Urinary bladder (tissue), 4 donors: ENCODE data around the gene KCNH2. TPM values are rescaled to one million over a fixed set of nuclear protein-coding genes. Genes with fewer than 3 reads are reported as not detected.

ENCODE experiments used
- DNase-seq: peaks from one replicate; pipeline ENCODE4 v3.0.0-alpha.2; 2015; ENCODE audit errors: extremely low spot score
- H3K27ac ChIP-seq: one replicate; pipeline ENCODE4 v1.5.1; 2013; ENCODE audit warnings: low read depth, mild to moderate bottlenecking, moderate library complexity
- H3K36me3 ChIP-seq: one replicate; pipeline ENCODE4 v1.6.1; 2013; ENCODE audit warnings: mild to moderate bottlenecking, moderate library complexity; ENCODE audit not compliant: insufficient read depth
- H3K4me1 ChIP-seq: one replicate; pipeline ENCODE4 v1.6.1; 2013; ENCODE audit warnings: mild to moderate bottlenecking, moderate library complexity; ENCODE audit not compliant: insufficient read depth
- H3K4me3 ChIP-seq: one replicate; pipeline ENCODE4 v1.5.1; 2013; ENCODE audit warnings: low read depth, low read length
- WGBS: extraction: QIAGEN DNeasy Blood & Tissue Kit; methylation state at CpG from one replicate; pipeline ENCODE4 v1.1.7; 2013; 5-methylcytosine and 5-hydroxymethylcytosine counted together
- polyA plus RNA-seq: library from polyadenylated mRNA; stranded (reverse); fragments of 200-250 nt; gene quantifications from one replicate; pipeline ENCODE4 v1.2.3, GENCODE V29; 2013
- total RNA-seq: library from RNA; depleted of rRNA; stranded (reverse); fragments of >200 nt; gene quantifications from one replicate; pipeline ENCODE4 v1.2.3, GENCODE V29; 2014
- donor health status: healthy with polysubstance abuse.
- donor health status: healthy.

Gene KCNH2
- total and polyA plus RNA-seq, 2 donors = 9.9 to 48.5 TPM

DNA sequence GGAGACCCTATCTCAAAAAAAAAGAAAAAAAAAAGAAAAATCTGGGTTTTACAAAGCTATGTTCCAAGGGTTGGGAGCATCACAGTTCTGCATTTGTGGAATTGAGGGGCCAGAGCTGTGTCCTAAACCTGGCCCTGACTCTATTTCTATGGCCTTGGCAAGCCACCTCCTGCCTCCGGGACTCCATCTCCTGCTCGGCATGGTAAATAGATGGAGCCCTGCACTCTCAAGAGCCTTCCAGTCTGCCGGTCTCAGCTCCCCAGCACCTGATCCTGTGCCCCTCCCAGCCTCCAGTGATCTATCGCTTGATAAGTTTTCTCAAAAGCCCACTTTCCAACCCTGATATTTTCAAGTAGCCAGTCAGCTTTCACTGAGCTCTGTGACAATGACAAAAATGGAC is 43.0 kb downstream of the KCNH2 start:
- DNase-seq = no peak
- H3K36me3 ChIP-seq = no peaks in the 10 kb centered on the region
- WGBS = 88% methylated on average over 4 of the region's 4 CpGs
- no peaks in the 10 kb centered on the region for H3K4me1 ChIP-seq
- no peak overlapping the region for H3K27ac ChIP-seq
- no peak overlapping the region for H3K4me3 ChIP-seq

DNA sequence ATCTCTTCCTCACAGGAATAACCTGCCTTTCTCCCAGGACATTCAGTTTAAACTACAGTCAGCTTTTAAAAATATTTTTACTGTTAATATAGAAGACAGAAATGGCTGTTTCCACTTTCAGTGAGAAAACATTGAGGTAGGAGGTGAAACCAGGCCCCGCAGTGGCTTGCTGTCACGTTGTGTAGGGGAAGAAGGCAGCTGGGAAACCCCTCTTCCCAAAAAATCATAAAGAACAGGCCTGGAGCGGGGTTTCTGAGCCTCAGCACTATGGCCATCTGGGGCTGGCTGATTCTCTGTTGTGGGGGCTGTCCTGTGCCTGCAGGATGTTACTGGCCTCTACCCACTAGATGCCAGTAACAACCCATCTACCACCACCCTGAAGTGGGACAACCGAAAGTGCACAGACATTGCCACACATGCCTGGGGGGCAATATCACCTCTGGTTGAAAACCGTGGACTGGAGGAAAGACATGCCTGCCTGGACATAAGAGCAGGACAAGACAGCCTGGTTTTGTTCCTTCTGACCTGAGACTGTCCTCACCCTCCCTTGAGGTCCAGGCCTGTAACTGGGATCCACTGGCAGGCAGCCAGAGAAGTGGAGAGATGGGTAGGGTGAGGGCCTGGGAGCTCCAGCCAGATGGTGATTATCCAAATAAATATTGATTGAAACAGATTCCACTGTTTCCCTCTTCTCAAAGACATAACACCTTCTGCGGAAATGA is 43.9 kb downstream of the KCNH2 start:
- Histone ChIP-seq H3K36me3 (no peaks in the 10 kb centered on the region), H3K4me3 (no peak overlapping the region), H3K4me1 (no peaks in the 10 kb centered on the region), H3K27ac (no peak overlapping the region)
- 93% methylated on average over 6 of the region's 6 CpGs for WGBS
- DNase-seq = no peak

DNA sequence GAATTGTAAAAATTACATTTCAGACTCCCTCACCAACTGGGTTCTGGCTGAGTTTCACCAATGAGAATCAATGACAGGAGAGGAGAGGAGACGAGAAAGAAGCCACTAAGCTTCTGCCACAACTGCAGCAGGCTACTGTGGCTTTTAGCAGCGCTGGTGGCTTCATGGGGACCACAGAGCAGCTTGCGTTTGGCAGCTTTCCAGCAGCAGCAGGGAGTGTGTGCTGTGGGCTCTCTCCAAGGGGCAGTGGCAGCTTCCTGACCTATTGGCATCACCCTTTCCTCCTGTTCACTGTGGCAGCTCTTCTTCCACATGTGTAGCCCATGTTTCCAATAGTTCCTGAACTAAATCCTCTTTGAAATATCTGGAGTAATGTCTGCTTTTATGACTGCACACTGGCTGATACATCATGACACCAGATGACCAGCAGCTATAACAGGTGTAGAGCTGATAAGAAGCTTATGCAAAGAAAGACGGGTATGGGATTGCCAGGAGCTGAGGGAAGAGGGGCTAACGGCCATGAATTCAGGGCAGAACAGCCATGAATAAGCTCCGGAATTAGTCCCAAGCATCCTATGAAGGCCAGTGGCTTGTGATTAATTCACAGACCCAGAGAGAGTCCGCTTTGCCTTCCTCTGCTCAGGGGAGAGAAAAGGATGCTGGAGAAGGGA is 46.8 kb downstream of the KCNH2 start:
- H3K27ac ChIP-seq = no peak overlapping the region
- no peaks in the 10 kb centered on the region for H3K4me1 ChIP-seq
- 60% methylated on average over 7 of the region's 7 CpGs for WGBS
- no peaks in the 10 kb centered on the region for H3K36me3 ChIP-seq
- DNase-seq = no peak
- no peak overlapping the region for H3K4me3 ChIP-seq

GRCh38 chr7:150928541-150928940 is 49.6 kb downstream of the KCNH2 start:
- H3K36me3 ChIP-seq = no peaks in the 10 kb centered on the region
- WGBS = 93% methylated on average over 3 of the region's 3 CpGs
- H3K4me3 ChIP-seq = no peak overlapping the region
- DNase-seq = no peak
- no peak overlapping the region for H3K27ac ChIP-seq
- no peaks in the 10 kb centered on the region for H3K4me1 ChIP-seq

GRCh38 chr7:150927956-150928344 is 50.2 kb downstream of the KCNH2 start:
- Histone ChIP-seq H3K27ac (no peak overlapping the region), H3K4me1 (no peaks in the 10 kb centered on the region), H3K4me3 (no peak overlapping the region), H3K36me3 (no peaks in the 10 kb centered on the region)
- no peak for DNase-seq
- WGBS = 54% methylated on average over 4 of the region's 4 CpGs

GRCh38 chr7:150927157-150927955 is 50.8 kb downstream of the KCNH2 start:
- Histone ChIP-seq H3K36me3 (no peaks in the 10 kb centered on the region), H3K4me1 (no peaks in the 10 kb centered on the region), H3K27ac (no peak overlapping the region), H3K4me3 (no peak overlapping the region)
- no peak for DNase-seq
- WGBS = 71% methylated on average over 6 of the region's 6 CpGs

DNA sequence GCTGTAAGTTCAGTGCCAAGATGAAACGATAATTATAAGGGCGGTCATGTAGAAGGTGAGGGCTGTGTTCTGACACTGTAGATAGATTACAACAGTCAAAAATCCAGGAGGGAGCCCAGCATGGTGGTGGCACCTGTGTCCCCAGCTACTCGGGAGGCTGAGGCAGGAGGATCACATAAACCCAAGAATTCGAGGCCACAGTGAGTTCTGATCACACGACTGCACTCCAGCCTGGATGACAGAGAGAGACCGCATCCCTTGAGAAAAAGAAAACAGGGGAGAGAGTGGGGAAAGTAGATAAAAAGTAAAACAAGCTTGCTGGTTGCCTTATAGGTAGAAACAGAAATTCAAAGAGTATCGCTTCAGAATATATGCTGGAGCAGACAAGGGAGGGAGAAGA is 52.1 kb downstream of the KCNH2 start:
- DNase-seq = no peak
- Histone ChIP-seq H3K4me3 (no peak overlapping the region), H3K36me3 (no peaks in the 10 kb centered on the region), H3K4me1 (no peaks in the 10 kb centered on the region), H3K27ac (no peak overlapping the region)
- WGBS = 88% methylated on average over 7 of the region's 7 CpGs

DNA sequence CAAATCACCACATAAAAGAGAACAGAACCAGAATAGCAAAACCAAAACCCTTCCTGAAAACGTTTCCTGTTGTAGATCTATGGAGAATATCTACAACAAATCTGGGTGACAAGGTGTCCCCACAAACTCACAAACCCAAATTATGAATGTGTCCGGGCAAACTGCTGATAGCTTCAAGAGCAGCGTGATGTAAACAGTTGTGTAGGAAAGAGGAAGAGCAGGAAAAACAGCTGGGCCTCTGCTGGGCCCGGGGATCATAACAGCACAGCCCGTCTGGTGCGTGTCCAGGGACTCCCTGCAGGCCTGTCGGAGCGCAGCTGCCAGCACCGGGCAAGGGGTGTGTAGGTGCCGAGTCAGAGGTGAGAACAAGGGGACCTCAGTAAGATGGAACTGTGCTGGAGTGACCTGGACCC is 53.7 kb downstream of the KCNH2 start:
- no peak for DNase-seq
- Histone ChIP-seq H3K4me1 (no peaks in the 10 kb centered on the region), H3K4me3 (no peak overlapping the region), H3K27ac (no peak overlapping the region), H3K36me3 (no peaks in the 10 kb centered on the region)
- WGBS = 52% methylated on average over 10 of the region's 10 CpGs

GRCh38 chr7:150923802-150924201 is 54.3 kb downstream of the KCNH2 start:
- no peak for DNase-seq
- H3K36me3 ChIP-seq = no peaks in the 10 kb centered on the region
- no peak overlapping the region for H3K4me3 ChIP-seq
- no peak overlapping the region for H3K27ac ChIP-seq
- 84% methylated on average over 1 of the region's 1 CpG for WGBS
- H3K4me1 ChIP-seq = no peaks in the 10 kb centered on the region

GRCh38 chr7:150923196-150923595 is 54.9 kb downstream of the KCNH2 start:
- Histone ChIP-seq H3K36me3 (no peaks in the 10 kb centered on the region), H3K27ac (no peak overlapping the region), H3K4me1 (no peaks in the 10 kb centered on the region), H3K4me3 (no peak overlapping the region)
- no peak for DNase-seq

DNA sequence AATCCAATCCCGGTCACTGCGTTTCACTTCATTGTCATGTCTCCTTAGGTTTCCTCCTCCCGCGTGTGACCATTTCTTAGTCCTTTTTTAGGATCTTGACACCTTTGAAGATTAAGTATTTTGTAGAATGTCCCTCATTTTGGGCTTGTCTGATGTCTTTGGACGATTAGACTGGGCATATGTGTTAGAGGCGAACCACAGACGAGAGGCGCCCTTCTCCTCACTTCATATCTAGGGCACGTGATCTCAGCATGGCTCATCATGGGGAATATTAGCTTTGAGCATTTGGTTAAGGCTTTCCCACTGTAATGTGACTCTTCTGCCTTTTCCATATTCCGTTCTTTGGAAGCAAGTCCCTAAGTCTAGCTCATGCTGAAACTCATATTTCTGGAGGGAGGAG is 59.0 kb downstream of the KCNH2 start:
- 86% methylated on average over 10 of the region's 10 CpGs for WGBS
- no peak overlapping the region for H3K27ac ChIP-seq
- H3K36me3 ChIP-seq = no peaks in the 10 kb centered on the region
- H3K4me3 ChIP-seq = no peak overlapping the region
- no peaks in the 10 kb centered on the region for H3K4me1 ChIP-seq
- DNase-seq = no peak

- no peak overlapping the region for H3K4me3 ChIP-seq
- H3K27ac ChIP-seq = no peak overlapping the region
- no peak for DNase-seq
- WGBS = 89% methylated on average over 6 of the region's 6 CpGs
- no peaks in the 10 kb centered on the region for H3K4me1 ChIP-seq
- H3K36me3 ChIP-seq = no peaks in the 10 kb centered on the region
Observed at GRCh38 chr7:150918378-150918777, 59.7 kb downstream of the KCNH2 start.

GRCh38 chr7:150917969-150918368 is 60.2 kb downstream of the KCNH2 start:
- Histone ChIP-seq H3K27ac (no peak overlapping the region), H3K4me1 (no peaks in the 10 kb centered on the region), H3K36me3 (no peaks in the 10 kb centered on the region), H3K4me3 (no peak overlapping the region)
- 37% methylated on average over 7 of the region's 7 CpGs for WGBS
- no peak for DNase-seq

DNA sequence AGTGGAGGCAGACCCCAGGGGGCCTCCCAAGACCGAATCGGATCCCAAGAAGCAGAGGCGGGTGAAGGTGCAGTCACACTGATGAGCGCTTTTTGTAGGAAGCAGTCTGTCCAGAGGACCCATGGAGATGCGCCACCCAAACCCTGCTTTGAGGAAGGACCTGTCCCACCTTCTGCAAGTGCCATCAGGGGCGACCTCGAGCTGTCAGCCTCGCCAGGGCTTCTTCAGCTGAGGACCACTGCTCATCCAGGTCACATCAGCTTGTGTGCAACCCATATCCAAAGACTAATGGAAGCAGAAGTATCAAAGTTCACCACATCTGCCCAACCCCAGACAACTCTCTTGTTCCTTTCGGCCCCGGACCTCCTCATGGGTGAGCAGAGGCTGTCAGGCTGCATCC is 61.5 kb downstream of the KCNH2 start:
- Histone ChIP-seq H3K27ac (no peak overlapping the region), H3K4me1 (no peaks in the 10 kb centered on the region), H3K4me3 (no peak overlapping the region), H3K36me3 (no peaks in the 10 kb centered on the region)
- no peak for DNase-seq
- WGBS = 96% methylated on average over 10 of the region's 10 CpGs
